Epithelial cell of proximal tubule (primary cell): ENCODE data around the gene ZNF331. TPM values are rescaled to one million over a fixed set of nuclear protein-coding genes. Genes with fewer than 3 reads are reported as not detected.
A peak's percentile ranks its signal among the peaks of the same experiment; 100 is the strongest.

ENCODE experiments used
- DNase-seq: peaks from one replicate; pipeline ENCODE4 v3.0.0-alpha.2; 2011; ENCODE audit warnings: low read depth
- H3K4me3 ChIP-seq: 2 replicates; pipeline ENCODE4 v1.5.1; 2011; ENCODE audit warnings: low read depth, mild to moderate bottlenecking, low read length
- total RNA-seq: library from RNA; depleted of rRNA; stranded (reverse); fragments of >200 nt; gene quantifications from 2 replicates; pipeline ENCODE4 v1.2.3, GENCODE V29; 2015
- TF ChIP-seq, protein P1 (sequence below): conservative IDR thresholded peaks from 2 replicates; pipeline ENCODE4 v1.5.1; 2012; ENCODE audit warnings: low read depth, mild to moderate bottlenecking, low read length

Gene ZNF331
- total RNA-seq, 1 donor from 2014 or later = 6.1 TPM

DNA sequence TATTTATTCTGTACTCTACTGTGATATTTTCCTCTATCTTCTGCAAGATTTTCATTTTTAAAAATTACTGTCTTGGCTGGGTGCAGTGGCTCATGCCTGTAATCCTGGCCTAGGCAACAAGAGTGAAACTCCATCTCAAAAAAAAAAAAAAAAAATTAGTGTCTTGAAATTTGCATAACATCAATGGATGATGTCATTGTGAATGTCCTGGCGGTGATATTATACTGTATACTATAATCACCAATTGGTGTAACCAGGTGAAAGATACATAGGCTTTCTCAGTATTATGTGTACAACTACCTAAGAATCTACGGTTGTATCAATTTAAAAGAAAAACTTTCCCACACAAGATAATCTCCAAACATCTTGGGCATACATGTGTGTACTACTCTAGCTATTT lies 15.2 kb downstream of the ZNF331 start:
- TF ChIP-seq, protein P1, sequence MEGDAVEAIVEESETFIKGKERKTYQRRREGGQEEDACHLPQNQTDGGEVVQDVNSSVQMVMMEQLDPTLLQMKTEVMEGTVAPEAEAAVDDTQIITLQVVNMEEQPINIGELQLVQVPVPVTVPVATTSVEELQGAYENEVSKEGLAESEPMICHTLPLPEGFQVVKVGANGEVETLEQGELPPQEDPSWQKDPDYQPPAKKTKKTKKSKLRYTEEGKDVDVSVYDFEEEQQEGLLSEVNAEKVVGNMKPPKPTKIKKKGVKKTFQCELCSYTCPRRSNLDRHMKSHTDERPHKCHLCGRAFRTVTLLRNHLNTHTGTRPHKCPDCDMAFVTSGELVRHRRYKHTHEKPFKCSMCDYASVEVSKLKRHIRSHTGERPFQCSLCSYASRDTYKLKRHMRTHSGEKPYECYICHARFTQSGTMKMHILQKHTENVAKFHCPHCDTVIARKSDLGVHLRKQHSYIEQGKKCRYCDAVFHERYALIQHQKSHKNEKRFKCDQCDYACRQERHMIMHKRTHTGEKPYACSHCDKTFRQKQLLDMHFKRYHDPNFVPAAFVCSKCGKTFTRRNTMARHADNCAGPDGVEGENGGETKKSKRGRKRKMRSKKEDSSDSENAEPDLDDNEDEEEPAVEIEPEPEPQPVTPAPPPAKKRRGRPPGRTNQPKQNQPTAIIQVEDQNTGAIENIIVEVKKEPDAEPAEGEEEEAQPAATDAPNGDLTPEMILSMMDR = no peak
- no peak for DNase-seq
- no peak overlapping the region for H3K4me3 ChIP-seq

DNA sequence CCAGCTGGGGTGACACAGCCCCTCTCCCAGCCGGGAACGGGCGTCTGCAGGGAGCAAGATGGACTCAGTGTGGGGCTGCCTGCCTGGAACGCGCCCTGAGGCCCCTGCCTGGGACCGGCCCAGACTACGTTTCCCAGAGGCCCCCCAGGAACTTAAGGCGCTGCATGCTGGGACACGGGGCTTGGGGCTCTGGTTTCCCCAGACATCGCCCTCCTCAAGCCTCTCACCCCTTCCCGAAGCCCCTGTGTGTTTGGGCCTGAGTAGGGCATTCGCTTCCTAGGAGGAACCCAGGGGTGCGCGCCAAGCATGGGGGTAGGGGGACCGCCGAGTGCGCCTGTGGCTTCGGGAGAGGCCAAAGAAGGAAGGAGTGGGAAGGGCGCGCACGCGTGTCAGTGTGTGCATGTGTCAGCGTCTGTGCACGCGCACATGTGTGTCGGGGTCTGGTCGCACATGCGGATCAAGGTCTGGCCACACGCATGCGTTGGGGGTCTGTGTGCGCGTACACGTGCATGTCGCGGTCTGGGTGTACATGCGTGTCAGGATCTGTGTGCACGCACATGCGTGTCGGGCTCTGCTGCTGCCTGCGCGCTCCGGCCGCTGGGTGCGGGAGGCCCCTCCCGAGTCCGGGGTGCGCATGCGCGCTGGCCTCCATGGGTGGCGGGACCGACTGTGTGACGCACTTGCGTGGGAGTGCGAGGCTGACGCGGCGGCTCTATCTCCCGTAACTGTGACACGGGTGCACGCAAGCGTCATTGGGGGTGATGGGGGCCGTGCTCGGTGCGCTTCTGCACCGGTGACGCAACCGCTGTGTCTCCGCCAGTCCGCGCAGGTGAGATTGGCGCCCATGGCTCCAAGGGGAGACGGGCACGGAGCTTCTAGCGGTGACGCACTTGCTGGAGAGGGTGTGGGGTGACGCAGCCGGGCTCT lies 16.2 kb downstream of the ZNF331 start:
- no peak for DNase-seq
- TF ChIP-seq, protein P1 = no peak
- peak overlapping the region; percentile 68 for H3K4me3 ChIP-seq

GRCh38 chr19:53554804-53555203 lies 16.9 kb downstream of the ZNF331 start:
- peak overlapping the region; percentile 68 for H3K4me3 ChIP-seq
- TF ChIP-seq, protein P1 = no peak
- DNase-seq = no peak

GRCh38 chr19:53555352-53555751 lies 17.4 kb downstream of the ZNF331 start:
- DNase-seq = no peak
- peak overlapping the region; percentile 68 for H3K4me3 ChIP-seq
- TF ChIP-seq, protein P1 = no peak

DNA sequence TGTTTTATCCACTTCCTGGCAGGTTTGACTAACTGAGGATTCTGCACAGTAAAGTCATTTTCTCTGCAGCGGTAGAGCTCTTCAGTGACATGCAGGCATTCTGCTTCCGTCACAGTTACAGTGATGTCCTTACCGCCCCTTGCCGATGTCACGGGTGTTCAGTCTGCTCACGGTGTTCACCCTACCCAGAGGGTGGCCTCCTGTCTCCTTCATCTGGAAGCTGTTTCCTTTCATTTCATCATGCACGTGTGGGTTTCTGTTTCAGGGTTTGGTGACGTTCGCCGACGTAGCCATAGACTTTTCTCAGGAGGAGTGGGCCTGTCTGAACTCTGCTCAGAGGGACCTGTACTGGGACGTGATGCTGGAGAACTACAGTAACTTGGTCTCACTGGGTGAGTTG lies 33.4 kb downstream of the ZNF331 start:
- TF ChIP-seq, protein P1 = no peak
- no peak overlapping the region for H3K4me3 ChIP-seq
- no peak for DNase-seq

GRCh38 chr19:53576941-53577653 lies 39.2 kb downstream of the ZNF331 start:
- H3K4me3 ChIP-seq = no peak overlapping the region
- no peak for DNase-seq
- TF ChIP-seq, protein P1 = no peak
